T follicular helper cell (primary cell): ENCODE results near the gene TNFSF10.
"Not testable (repeated sequence)": the region's sequence is repeated elsewhere in the genome, so short reads cannot be mapped to it uniquely, and the experiment has no call there.

Experiments
- DNase-seq: peaks from one replicate; pipeline ENCODE4 v3.0.0-alpha.2; 2020; ENCODE audit warnings: low read depth
- total RNA-seq, 2 experiments: gene quantifications; one replicate each; lab custom pipeline; 2026; lab: John Stamatoyannopoulos, UW

The TNFSF10 gene
- 61.4 to 81.9 reads per million in 2 experiments for total RNA-seq

DNA sequence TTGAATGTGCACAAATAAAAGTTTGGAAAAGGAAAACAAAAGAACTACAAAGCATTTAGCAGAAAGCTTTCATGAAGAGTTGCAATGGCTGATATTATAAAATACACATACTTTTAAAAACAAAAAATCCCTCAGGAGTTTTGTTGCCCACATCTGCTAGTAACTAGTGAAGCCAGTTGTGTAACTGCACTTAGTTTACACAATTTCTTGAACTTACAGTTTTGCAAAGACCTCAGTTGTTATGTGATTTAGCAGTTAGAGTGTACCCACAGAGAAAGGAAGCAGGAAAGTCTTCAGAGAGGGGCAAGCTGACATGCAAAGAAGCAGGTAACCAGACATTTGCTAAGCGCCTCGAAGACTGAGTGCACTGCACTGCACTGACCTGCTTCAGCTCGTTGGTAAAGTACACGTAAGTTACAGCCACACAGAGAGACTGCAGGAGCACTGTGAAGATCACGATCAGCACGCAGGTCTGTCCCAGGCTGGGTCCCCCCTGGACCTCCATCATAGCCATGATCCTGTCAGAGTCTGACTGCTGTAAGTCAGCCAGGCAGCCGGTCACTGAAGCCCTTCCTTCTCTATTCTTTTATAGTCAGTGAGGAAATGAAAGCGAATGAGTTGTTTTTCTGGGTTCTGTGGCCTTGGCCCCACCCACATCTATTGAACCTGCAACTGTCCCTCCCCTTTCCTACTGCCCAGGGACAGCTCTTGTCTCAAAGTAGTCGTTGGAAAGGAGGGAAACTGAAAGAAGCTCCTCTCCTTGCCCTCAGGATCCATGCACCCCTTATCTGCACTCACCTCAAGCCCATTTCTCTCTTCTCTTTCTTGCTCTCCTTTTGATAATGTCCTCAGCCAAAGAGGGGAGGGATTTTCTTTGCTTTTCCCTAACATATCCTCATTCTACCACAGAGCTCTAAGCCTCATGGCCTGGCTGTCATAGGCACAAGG lies at the start of gene TNFSF10:
Gene TNFSF10 (minus strand): TSS at position 560 of the 948 bp plus-strand sequence. CDS start 46 bp downstream, at position 514.
- peak; percentile 30 for DNase-seq

DNA sequence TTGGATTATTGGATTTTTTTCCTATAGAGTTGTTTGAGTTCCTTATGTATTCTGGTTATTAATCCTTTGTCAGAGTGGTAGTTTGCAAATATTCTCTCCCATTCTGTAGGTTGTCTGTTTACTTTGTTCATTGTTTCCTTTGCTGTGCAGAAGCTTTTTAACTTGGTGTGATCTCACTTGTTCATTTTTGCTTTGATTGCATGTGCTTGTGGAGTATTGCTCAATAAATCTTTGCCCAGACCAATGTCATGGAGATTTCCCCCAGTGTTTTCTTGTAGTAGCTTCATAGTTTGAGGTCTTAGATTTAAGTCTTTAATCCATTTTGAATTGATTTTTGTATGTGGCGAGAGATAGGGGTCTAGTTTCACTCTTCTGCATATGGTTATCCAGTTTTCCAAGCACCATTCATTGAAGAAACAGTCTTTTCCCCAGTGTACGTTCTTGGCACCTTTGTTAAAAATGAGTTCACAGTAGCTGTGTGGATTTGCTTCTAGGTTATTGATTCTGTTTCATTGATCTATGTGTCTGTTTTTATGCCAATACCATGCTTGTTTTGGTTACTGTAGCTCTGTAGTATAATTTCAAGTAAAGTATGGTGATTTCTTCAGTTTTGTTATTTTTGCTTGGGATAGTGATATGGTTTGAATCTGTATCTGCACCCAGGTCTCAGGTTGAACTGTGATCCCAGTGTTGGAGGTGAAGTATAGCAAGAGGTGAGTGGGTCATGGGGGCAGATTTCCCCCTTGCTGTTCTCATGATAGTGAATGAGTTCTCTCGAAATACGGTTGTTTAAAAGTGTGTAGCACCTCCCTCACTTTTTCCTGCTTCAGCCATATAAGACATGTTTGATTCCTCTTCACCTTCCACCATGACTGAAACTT lies 46.1 kb upstream of the TNFSF10 start:
- DNase-seq, result no peak

DNA sequence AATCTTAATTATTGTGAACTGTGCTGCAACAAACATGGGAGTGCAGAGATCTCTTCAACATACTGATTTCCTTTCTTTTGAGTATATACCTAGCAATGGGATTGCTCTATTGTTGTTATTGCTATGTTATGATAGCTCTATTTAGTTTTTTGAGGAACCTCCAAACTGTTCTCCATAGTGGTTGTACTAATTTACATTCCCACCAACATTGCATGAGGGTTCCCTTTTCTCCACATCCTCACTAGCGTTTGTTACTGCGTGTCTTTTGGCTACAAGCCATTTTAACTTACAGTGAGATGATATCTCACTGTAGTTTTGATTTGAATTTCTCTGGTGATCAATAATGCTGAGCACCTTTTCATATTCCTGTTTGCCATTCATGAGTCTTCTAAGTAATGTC lies 45.5 kb upstream of the TNFSF10 start:
- no peak for DNase-seq

GRCh38 chr3:172566785-172567184 lies 43.6 kb upstream of the TNFSF10 start:
- not testable (repeated sequence) for DNase-seq

- DNase-seq, result no peak
Measured at GRCh38 chr3:172564499-172564898, 41.3 kb upstream of the TNFSF10 start.

GRCh38 chr3:172562871-172563865 lies 39.9 kb upstream of the TNFSF10 start:
- no peak for DNase-seq

DNA sequence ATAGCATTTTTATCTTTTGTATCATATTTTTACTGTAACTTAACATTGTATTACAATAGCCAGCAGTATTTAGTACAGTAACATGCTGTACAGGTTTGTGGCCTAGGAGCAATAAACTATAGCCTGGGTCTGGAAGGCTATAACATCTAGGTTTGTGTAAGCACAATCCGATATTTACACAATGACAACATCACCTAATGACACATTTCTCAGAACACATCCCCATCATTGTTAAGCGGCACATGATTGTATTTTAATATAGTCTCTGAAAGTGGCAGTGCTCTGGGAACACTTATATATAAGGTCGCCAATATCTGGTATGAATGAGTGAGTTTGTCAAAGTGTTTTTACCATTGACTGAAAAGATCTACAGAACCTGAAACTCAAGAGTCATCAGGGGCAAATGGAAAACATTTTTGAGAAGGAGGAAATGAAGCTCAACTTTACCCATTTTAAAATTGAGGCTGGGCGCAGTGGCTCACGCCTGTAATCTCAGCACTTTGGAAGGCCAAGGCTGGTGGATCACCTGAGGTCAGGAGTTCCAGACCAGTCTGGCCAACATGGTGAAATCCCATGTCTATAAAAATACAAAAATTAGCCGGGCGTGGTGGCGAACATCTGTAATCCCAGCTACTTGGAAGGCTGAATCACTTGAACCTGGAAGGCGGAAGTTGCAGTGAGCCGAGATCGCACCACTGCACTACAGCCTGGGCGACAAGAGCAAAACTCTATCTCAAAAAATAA lies 38.8 kb upstream of the TNFSF10 start:
- no peak for DNase-seq

DNA sequence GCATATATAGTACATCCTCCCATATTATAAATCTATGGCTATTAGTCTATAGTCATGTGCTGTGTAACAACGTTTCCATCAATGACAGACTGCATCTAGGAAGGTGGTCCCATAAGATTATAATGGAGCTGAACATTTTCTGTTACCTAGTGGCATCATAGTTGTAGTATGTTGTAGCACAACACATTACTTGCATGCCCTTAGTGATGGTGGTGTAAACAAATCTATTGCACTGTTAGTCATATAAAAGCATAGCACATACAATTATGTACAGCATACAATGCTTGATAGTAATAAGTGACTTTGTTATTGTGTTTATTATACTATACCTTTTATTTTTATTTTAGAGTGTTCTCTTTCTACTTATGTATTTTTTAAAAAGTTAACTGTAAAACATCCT lies 37.4 kb upstream of the TNFSF10 start:
- no peak for DNase-seq

DNA sequence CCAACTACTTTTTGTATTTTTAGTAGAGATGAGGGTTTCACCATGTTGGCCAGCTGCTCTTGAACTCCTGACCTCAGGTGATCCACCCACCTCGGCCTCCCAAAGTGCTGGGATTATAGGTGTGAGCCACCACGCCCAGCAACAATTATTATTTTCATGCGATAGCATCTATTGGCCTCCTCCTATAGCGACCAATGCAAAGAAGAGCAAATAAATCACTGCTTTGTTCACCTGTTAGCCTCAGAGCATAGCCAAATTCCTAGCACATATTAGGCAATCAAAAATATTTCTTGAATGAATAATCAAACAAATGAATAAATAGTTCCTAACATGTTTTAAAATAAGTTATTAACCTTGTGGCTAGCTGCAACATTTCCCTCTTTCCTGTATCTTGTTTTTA lies 36.8 kb upstream of the TNFSF10 start:
- no peak for DNase-seq

- no peak for DNase-seq
Measured at GRCh38 chr3:172559020-172559419, 35.8 kb upstream of the TNFSF10 start.

GRCh38 chr3:172557515-172558220 lies 34.4 kb upstream of the TNFSF10 start:
- no peak for DNase-seq

DNA sequence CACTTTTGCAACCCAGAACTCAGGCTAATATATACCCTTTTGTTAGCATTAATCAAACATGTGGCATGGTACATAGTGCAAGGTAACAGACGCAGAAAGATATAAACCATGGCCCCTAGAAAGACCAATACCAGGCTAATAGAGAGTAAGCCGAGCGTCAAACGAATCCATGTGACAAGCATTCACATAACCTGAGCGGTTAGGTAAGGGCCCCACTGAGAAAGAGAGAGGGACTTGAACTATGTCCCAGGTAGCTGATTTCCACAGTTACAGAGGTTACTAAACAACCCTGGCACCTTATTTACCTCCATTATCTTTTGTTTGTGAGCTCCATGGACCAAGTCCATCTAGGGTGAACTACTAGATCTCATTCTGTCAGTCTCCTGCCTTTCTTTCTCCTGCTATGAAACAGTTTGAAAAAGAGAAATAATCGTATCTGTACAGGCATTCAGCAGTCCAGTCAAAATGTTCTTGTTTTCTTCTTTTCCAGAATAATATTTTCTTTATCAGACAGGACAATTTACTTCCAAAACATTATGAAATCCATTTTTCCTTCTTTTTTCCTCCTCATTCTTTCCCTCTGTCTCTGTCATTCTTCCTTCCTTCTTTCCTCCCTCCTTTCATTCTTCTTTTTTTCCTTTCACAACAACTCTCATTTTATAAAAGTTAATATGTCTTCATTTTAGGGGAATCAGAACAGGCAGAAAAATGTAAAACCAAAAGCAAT lies 30.5 kb upstream of the TNFSF10 start:
- no peak for DNase-seq

GRCh38 chr3:172552607-172553006 lies 29.4 kb upstream of the TNFSF10 start:
- DNase-seq, result no peak

DNA sequence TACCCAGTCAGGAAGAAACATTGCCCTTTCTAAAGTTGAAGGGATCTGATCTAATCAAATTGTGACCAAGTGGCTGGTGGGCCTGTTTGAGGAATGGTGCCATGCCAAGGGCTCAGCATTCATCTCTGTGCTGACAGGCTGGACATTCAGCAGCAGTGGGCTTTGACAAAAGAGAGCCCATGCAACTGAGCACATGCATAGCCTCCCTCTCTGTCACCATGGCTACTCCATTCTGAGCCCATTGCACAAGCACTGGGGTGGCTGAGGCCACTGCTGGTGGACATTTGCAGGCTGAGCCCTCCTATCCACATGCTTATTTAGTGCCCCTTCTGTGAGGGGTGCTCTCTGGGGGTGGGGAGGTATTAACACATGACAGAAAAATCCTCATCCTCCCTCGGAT lies 28.6 kb upstream of the TNFSF10 start:
- DNase-seq, result no peak

GRCh38 chr3:172550347-172550943 lies 27.2 kb upstream of the TNFSF10 start:
- no peak for DNase-seq

- DNase-seq, result no peak
Measured at GRCh38 chr3:172549144-172549543, 25.9 kb upstream of the TNFSF10 start.

DNA sequence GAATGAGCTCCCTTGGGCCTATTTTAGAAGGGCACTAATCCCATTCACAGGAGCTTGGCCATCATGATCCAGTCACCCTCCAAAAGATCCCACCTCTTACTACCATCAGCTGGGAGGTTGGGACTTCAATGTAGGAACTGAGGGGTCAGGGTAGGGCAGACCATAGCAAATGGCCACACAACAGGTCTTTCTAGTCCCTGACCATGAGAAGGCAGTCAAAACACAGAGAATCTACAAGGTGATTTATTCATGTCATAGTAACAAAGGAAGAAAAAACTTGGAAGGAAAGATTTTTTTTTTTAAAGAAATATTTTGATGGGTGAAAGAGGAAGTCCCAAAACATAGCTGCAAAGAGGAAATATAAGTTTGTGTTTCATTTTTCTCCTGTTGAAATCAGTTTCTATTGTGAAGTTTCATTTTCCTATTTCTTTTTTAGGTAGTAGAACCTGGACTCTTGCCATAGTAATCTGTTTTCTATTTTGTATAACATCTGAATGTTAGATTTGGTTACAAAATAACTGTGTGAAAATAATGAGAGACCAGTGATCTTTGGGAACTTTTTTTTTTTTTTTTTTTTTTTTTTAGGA lies 23.5 kb upstream of the TNFSF10 start:
- DNase-seq, result no peak

GRCh38 chr3:172546105-172546504 lies 22.9 kb upstream of the TNFSF10 start:
- no peak for DNase-seq
